KBM-7 (cell line): ENCODE results near the gene PNKD.
A peak's percentile ranks its signal among the peaks of the same experiment; 100 is the strongest.

Source experiments
- DNase-seq: peaks from one replicate; pipeline ENCODE4 v3.0.0-alpha.2; 2015
- in situ Hi-C: fragments of 300-500 bp; cut with MboI; formaldehyde crosslinking; loops from 2 replicates; pipeline ENCODE4 v1.14.3; 2020; ENCODE audit warnings: low sequenced_read_pairs, low pct_unique_long_range_greater_than_20kb, mixed read lengths

Gene PNKD

DNA sequence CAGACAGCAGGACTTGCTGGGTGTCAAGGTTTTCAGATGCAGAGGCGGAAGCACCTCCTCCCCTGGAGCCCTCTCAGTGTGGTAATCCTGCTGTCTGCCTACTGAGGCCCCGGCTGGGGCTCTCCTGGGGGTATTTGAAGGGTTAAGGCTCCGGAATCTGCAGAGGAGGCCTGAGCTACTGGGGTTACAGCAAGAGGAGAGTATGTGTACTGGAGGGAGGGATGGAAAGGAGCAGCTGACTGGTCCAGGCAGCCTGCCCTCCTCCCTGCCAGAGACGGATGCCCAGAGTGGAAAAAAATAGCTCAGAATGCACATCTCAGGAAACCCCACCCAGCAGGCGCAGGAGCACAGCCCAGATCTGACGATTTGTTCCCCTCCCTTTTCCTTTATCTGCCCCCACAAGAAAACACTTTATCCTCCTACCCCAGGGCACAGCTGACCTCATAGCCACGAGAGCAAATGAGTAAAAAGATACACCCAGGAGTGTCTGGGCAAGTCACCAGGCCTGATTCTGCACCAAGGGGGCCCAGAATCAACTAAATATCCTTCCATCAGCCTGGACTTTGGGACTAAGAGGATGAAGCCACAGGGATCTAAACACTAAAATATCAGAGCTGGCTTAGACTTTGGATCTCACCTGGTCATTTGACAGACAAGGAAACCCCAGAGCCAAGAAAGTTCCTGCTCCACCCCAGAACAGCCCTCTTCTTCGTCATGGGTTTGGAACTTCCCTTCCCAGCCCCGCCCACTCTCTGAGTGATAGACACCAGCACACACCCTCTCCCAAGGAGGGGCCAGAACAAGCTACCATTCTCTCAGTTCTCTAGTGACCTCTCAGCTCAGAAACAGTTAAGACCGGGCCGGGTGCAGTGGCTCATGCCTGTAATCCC lies 16.5 kb downstream of the PNKD start:
- peak; percentile 88 for DNase-seq

DNA sequence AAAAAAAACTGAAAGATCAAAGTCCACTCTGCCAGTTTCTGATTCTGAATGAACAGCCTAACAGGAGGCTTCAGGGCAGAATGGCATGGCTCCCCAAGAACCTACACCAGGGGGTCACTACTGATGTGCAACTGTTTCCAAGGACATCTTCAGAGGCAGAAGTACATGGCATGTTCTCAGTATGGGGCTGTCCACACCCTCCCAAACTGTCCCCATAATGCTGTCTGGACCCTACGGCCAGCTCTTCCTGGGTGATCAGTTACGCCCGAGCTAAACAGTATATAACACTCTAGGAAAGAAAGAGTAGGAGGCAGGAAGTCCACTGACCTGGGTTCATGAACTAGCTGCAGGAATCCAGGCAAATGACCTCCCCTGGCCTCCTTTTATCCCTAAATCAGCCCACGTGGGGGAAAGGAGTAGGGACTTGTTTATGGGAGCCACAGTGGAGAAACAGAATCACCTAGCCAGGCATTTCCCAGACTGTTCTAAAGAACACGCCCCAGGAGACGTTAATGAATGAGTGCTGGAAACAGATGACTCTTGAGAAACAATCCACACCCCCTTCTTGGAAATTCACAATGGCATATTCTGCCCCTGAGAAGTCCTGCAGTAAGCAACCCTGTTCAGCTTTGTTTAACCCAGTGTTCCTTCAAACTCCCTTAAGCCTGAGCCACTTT lies 19.5 kb downstream of the PNKD start:
- DNase-seq: no peak
- in situ Hi-C loops: loop anchor here (10.0 kb wide), 1 partner anchor 105 kb away; the partner anchor contains the start of gene CTDSP1

More for the DNA sequence above, 16.5 kb downstream of the PNKD start:
- in situ Hi-C loops: no loop called here

DNA sequence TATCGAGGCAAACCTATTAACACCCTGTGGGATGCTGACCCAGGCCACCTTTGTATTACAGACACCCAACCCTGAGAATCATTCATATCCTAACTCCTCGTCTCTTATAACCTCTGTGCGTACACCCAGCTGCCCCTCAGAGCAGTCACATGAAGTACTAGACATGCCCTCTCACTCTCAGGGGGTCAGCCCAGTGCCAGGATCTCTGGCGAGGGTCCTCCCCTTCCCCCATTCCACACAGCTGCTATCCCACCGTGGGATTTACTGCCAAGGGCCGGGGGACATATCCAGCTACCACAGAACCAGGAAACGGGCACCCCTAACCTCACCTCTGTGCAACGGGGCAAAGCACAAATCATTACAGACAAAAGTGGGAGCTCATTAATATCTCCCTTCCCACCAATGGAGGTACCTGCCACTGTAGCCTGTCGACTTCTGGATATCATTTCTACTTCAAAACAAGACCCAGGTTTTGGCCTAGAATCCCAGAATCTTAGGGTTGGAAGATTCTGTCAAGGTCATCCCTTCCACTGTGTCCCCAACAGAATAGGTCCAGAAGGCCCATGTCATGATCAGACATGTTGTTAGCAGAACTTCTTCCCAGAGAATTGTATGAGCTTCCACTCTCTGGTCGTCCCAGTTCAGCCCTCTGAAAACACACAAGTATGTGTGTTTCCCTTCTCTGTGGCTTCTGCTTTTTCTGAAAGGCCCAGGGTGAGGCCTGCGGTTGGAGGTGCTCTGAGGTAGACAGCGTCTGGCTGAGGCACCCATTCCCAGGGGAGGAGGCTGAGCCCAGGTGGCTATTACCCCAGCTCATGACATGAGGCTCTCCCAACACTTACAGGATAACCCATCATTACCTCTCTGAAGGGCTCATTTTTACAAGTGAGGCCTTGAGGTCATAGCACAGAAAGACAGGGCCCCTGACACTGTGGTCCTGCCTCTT lies 20.3 kb downstream of the PNKD start:
- DNase-seq: peak; percentile 75
- in situ Hi-C loops: loop anchor here (10.0 kb wide), 1 partner anchor 104 kb away; the partner anchor contains the start of gene CTDSP1

DNA sequence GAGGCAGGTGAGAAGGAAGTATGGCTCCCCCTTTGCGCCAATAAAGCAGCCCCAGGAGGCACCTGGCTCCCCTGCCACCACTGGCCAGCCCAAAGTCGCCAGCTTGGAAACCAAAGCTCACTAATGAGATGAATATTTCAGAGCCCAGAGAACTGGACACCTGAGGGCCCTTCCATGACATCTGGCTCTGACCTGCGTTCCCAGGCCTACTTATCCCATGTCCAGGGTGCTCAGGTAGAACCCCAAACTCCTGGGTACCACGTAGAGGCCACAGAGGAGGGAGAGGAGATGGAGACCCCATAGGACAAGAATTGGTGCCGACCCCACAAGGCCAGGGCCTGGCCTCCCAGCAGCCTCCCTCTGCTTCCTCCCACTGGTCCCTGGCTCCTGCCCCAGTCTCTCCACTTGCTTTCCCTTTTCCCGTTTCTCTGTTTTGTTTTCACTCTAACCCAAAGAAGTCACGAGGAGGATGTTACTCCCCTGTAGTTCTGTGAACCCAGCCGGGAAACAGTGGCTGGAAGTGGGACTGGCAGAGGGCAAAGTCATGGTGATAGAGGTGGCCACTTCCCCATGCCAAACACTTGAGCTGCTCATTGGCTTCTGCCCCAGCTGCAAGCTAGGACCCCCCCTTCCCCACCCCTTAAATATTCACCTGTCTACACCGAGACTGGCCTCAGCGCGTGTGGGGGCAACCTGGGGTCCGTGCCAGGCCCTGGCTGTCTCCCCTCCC lies 21.2 kb downstream of the PNKD start:
- in situ Hi-C loops: loop anchor here (10.0 kb wide), 1 partner anchor 103 kb away; the partner anchor contains the start of gene CTDSP1
- DNase-seq: peak; percentile 45

DNA sequence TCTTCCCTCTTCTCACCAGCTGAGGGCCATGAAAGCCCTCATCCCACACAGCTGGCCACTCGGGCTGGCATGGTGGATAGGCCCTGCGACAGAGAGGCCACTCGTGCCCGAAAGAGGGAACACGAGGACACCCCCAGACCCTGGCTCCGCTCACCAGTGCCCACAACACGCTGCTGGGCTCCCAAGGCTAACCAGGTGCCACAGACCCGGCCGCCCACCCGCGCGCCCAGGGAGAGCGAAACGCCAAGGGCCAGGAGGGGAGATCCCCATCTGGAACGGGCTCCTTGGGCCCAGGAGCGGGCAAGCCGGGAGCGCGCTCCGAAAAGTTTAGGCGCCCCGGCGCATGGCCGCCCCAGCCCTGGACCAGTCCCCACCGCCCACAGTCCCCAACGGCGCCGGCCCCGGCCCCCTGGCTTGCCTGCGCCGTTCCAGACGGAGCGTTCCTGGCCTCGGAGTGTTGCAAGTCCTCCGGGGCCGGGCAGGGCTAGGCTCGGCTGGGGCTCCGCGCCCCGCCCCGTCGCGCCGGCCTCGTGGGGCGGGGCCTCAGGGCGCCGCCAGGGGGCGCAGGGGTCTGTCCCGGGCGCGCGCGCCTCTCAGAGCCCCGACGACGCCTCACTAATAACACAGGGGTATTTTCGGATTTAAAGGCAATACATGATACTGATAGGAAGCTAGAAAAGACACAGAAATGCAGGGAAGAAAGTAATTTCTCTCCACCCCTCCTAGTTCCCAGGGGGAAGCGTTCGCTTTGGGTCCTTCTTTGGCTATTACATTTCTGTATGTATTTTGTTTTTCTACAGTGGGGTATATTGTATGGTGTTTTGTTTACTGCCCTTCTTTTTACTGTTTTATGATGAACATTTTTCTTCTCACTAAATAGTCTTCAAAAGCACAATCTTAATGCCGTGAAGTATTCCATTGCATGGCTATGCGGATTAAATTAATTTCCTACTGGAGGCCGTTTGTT lies 22.0 kb downstream of the PNKD start, which contains the start of gene TMBIM1:
TSS of gene TMBIM1 (minus strand) at position 456 of the 967 bp plus-strand sequence. CDS start 10,362 bp downstream, outside the sequence.
- in situ Hi-C loops: loop anchor here (10.0 kb wide), 1 partner anchor 102 kb away; the partner anchor contains the start of gene CTDSP1
- peak; percentile 77 for DNase-seq

DNA sequence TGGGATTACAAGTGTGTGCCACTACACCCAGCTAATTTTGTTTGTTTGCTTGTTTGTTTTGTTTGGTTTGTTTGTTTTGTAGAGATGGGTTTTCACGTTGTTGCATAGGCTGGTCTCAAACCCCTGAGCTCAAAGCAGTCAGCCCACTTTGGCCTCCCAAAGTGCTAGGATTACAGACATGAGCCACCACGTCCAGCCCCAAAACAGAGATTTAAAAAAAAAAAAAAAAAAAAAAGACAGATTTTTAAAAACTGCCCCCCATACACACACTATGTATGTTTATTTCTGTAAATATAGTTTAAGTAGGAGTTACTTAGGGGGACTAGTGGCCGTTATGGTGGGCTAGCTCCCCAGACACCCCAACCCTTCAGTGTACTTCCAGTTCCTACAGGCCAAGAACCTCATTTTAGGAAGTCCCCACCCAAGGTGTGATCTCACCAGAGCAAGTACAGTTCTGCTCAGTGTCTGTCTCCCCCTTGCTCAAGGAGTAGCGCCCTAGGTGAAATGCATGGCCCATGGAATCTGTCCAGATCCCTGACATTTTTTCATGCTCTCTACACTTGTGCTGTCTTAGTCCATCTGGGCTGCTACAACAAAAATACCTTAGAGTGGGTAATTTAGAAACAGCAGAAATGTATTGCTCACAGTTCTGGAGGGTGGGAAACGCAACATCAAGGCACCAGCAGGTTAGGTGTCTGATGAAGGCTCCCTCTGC lies 23.6 kb downstream of the PNKD start:
- in situ Hi-C loops: loop anchor here (10.0 kb wide), 1 partner anchor 101 kb away; the partner anchor contains the start of gene CTDSP1
- DNase-seq: no peak

DNA sequence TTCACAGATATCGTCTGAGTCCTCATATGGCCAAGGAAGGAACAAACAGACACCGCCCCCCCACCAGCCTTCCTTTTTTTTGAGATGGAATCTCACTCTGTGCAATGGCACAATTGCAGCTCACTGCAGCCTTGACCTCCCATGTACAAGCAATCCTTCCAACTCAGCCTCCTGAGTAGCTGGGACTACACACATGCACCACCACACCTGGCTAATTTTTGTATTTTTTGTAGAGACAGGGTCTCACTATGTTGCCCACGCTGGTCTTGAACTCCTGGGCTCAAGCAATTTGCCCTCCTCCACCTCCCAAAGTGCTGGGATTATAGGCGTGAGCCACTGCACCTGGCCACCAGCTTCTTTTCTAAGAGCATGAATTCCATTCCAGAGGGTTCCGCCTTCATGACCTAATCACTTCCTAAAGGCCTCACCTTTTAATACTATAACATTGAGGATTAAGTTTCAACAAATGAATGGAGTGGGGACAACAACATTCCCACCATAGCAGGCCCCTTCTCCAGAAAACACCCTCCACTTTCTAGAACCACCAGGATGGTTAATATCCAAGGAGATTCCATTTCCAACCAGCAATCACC lies 24.2 kb downstream of the PNKD start:
- in situ Hi-C loops: loop anchor here (10.0 kb wide), 1 partner anchor 100 kb away; the partner anchor contains the start of gene CTDSP1
- DNase-seq: no peak

DNA sequence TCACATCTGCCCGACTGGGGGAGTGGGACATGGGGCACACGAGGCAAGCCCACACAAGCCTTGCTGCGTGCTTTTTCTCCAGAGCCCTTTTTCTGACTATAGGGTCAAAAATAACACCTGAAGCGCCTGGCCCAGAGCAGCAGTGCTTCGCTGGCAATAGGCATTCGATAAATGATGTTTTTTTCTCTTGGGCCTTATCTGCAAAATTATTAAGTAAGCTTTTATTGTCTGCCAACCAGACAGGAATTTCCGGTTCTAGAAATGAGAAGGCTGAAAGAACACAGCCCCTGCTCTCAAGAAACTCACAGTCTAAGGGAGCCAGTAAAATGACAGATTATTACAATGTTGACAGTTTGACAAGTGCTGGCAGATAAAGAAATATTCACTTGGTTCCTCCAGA lies 24.7 kb downstream of the PNKD start:
- in situ Hi-C loops: loop anchor here (10.0 kb wide), 1 partner anchor 100 kb away; the partner anchor contains the start of gene CTDSP1
- no peak for DNase-seq

DNA sequence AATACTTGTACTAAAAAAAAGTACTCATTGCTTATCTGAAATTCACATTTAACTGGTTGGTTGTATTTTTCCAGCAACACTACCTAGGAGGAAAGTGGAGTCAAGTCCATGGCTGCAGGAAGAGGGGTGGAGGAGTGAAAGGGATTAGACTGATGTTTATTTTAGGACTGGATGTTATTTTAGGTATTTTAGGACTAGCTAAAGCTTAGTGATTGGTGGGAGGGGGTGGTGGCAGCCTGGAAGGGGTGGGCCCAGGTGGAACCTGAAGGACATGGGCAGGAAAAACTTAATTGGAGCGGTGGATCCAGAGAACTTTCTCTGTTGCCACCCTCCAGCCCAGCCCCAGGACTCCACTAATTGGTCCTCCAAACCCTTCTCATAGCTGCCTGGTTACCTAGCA lies 25.9 kb downstream of the PNKD start:
- DNase-seq: no peak
- in situ Hi-C loops: loop anchor here (10.0 kb wide), 1 partner anchor 99 kb away; the partner anchor contains the start of gene CTDSP1

DNA sequence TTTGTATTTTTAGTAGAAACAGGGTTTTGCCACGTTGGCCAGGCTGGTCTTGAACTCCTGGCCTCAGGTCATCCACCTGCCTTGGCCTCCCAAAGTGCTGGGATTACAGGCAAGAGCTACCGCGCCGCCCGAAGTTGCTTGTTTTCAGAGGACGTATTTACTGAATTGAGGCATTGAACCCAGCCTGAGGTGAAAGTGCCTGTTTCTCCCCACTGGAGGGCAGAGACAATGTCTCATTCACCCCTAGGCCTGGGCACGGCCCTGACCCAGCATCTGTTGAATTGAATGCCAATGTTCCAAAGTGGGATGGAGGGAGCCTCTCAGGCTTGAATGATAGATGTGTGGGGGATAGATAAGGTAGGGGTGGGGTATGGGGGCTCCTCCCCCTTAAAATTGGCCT lies 26.5 kb downstream of the PNKD start:
- no peak for DNase-seq
- in situ Hi-C loops: loop anchor here (10.0 kb wide), 1 partner anchor 98 kb away; the partner anchor contains the start of gene CTDSP1

DNA sequence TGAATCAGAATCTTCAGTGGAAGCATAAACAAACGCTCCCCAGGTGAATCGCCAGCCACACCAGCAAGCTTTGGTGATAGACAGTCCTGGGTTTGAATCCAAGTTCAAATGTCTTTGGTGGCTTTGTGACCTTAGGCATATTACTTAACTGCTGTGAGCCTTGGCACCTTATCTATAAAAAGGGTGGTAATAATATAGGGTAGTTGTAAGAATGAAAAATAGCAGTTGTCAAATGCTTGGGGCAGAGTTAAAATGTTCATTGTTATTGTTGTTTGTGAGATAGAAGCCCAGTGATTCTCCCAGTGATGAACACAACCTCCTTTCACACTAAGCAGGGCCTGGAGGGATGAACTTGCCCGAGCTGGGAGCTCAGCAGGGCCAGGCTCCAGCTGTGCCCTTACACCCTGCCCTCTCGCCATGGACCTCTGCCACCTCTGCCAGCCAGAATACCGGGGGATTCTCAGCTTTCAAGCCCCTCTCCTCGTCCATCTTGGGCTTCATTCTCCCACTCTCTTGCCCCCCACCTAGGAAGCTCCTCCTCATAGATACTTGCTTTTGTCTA lies 28.1 kb downstream of the PNKD start:
- DNase-seq: no peak
- in situ Hi-C loops: loop anchor here (10.0 kb wide), 1 partner anchor 96 kb away; the partner anchor contains the start of gene CTDSP1

DNA sequence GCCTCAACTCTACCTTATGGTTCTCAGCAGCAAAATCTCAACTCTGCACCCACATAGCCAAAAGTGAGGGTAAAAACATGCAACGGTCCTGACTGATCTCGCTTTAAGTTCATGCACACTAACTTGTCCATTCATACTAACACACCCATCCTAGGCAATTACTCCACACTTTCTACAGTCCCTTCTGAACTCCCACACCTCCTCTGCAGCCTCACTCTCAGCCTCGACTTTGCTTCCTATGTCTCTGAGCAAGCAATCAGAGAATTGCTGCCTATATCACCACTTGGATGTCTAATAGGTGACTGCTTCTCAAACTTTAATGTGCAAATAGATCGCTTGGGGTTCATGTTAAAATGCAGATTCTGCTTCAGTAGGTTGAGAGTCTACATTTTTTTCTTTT lies 29.8 kb downstream of the PNKD start:
- in situ Hi-C loops: no loop called here
- DNase-seq: no peak

DNA sequence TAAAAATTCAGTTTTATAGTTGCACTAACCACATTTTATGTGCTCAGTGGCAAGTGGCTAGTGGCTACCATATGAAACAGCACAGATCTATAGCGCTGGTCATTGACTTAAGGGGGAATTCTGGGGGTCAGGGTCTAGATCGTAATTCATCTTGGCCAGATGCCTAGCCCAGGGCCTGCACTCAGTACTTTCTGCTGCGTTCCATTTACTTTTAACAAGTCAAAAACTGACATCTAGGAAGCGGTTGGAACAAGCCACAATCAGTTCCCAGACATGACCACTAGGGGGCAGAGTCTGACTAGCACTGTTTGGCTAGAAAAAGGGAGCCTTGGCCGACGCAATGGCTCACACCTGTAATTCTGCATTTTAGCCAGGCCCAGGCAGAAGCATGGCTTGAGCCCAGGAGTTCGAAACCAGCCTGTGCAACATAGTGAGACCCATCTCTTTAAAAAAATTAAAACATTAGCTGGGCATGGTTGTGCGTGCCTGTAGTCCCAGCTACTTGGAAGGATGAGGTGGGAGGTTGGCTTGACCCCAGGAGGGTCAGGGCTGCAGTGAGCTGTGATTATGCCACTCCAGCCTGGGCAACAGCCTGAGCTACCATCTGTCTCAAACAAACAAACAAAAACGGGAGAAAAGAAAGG lies 31.0 kb downstream of the PNKD start:
- peak; percentile 95 for DNase-seq
- in situ Hi-C loops: no loop called here

DNA sequence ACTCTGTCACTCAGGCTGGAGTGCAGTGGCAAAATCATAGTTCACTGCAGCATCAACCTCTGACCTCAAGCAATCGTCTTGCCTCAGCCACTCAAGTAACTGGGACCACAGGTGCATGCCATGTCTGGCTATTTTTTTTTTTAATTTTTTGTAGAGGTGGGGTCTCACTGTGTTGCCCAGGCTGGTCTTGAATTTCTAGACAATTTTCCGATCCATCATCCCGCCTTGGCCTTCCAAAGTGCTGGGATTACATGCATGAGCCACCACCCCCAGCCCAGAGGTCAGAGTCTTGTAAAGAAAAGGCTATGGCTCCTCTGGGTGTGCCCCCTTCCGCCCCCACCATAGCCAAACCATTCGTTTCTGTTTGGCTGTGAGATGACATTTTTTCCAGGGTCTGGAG lies 35.1 kb downstream of the PNKD start:
- DNase-seq: no peak
- in situ Hi-C loops: no loop called here
